Measurements from ENCODE around the gene FBXO11.

Gene FBXO11

GRCh38 chr2:47783486-47784351, 122.6 kb downstream of the FBXO11 start:
- Histone ChIP-seq H3K36me3 (ENCODE audit: control insufficient read depth in 2 of 2, insufficient read depth in 2 of 2, low read length in 2 of 2) (no peaks in the 10 kb centered on the region), H3K27ac (ENCODE audit: low read length) (peak overlapping the region; percentile 76), H3K4me3 (ENCODE audit: low read length in 2 of 2) (peak overlapping the region; percentile 79 to 87), H3K9me3 (ENCODE audit: control insufficient read depth in 2 of 2, low read length in 2 of 2) (no peaks in the 10 kb centered on the region), H3K27me3 (ENCODE audit: control insufficient read depth in 1 of 2, insufficient read depth in 2 of 2, low read length in 2 of 2) (no peaks in the 10 kb centered on the region), H3K4me1 (ENCODE audit: control insufficient read depth, insufficient read depth, low read length) (peaks cover 9% of the 10 kb centered on the region), H3K9ac (ENCODE audit: low read length in 2 of 2) (peak overlapping the region in 1 of 2 donors; percentile 88)

DNA sequence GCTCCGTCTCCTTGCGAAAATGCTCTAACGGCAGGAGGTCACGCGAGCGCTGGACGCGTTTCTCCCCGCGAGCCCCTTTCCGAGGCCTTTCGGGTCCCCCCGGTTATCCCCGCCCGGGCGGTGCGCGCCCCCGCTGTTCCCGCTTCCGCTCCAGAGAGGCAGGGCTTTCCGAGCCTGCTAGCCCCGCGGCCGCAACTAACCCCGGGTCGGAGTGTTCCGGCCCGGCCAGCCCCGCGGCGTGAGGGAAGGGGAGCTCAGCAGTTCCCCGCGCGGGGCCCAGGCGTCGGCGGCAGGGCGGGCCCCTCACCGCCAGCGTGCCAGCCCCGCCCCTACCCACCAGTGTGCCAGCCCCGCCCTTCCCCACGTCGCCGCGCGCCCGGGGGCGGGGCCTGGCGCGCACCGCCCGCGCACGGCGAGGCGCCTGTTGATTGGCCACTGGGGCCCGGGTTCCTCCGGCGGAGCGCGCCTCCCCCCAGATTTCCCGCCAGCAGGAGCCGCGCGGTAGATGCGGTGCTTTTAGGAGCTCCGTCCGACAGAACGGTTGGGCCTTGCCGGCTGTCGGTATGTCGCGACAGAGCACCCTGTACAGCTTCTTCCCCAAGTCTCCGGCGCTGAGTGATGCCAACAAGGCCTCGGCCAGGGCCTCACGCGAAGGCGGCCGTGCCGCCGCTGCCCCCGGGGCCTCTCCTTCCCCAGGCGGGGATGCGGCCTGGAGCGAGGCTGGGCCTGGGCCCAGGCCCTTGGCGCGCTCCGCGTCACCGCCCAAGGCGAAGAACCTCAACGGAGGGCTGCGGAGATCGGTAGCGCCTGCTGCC, 123.4 kb downstream of the FBXO11 start, which contains the start of gene MSH6:
MSH6 (plus strand) TSS at position 475 of the 815 bp plus-strand sequence; CDS start at position 564, 89 bp downstream.
- Histone ChIP-seq H3K36me3 (ENCODE audit: control insufficient read depth in 2 of 2, insufficient read depth in 2 of 2, low read length in 2 of 2) (no peaks in the 10 kb centered on the region), H3K4me3 (ENCODE audit: low read length in 2 of 2) (peak within 1 kb of the TSS; percentile 79 to 87), H3K4me1 (ENCODE audit: control insufficient read depth, insufficient read depth, low read length) (peaks cover 9% of the 10 kb centered on the region), H3K9me3 (ENCODE audit: control insufficient read depth in 2 of 2, low read length in 2 of 2) (no peaks in the 10 kb centered on the region), H3K27me3 (ENCODE audit: control insufficient read depth in 1 of 2, insufficient read depth in 2 of 2, low read length in 2 of 2) (no peaks in the 10 kb centered on the region), H3K9ac (ENCODE audit: low read length in 2 of 2) (peak within 1 kb of the TSS; percentile 76 to 88), H3K27ac (ENCODE audit: low read length) (peak within 1 kb of the TSS; percentile 76)

DNA sequence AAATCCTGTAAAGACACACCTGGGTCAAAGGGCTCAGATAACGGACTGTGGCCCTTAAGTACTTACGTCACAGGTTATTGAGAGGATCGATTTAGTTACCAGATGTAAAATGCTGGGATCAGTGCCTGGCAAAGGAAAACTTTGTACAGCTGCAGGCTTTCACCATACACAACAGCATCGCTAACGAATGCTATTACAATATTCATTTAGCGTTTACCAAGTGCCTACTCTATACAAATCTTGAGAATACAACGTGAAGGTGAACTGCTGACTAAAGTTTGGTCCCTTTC, 124.0 kb downstream of the FBXO11 start:
- Histone ChIP-seq H3K27me3 (ENCODE audit: control insufficient read depth in 1 of 2, insufficient read depth in 2 of 2, low read length in 2 of 2) (no peaks in the 10 kb centered on the region), H3K27ac (ENCODE audit: low read length) (peak overlapping the region; percentile 62), H3K9me3 (ENCODE audit: control insufficient read depth in 2 of 2, low read length in 2 of 2) (no peaks in the 10 kb centered on the region), H3K4me1 (ENCODE audit: control insufficient read depth, insufficient read depth, low read length) (peaks cover 9% of the 10 kb centered on the region), H3K9ac (ENCODE audit: low read length in 2 of 2) (peak overlapping the region; percentile 51 to 69), H3K4me3 (ENCODE audit: low read length in 2 of 2) (peak overlapping the region; percentile 63 to 87), H3K36me3 (ENCODE audit: control insufficient read depth in 2 of 2, insufficient read depth in 2 of 2, low read length in 2 of 2) (no peaks in the 10 kb centered on the region)

GRCh38 chr2:47779426-47779790, 126.9 kb downstream of the FBXO11 start:
- Histone ChIP-seq H3K27me3 (ENCODE audit: control insufficient read depth in 1 of 2, insufficient read depth in 2 of 2, low read length in 2 of 2) (no peaks in the 10 kb centered on the region), H3K9ac (ENCODE audit: low read length in 2 of 2) (no peak overlapping the region), H3K36me3 (ENCODE audit: control insufficient read depth in 2 of 2, insufficient read depth in 2 of 2, low read length in 2 of 2) (no peaks in the 10 kb centered on the region), H3K4me3 (ENCODE audit: low read length in 2 of 2) (no peak overlapping the region), H3K4me1 (ENCODE audit: control insufficient read depth, insufficient read depth, low read length) (peaks cover 3% of the 10 kb centered on the region), H3K9me3 (ENCODE audit: control insufficient read depth in 2 of 2, low read length in 2 of 2) (no peaks in the 10 kb centered on the region), H3K27ac (ENCODE audit: low read length) (no peak overlapping the region)

DNA sequence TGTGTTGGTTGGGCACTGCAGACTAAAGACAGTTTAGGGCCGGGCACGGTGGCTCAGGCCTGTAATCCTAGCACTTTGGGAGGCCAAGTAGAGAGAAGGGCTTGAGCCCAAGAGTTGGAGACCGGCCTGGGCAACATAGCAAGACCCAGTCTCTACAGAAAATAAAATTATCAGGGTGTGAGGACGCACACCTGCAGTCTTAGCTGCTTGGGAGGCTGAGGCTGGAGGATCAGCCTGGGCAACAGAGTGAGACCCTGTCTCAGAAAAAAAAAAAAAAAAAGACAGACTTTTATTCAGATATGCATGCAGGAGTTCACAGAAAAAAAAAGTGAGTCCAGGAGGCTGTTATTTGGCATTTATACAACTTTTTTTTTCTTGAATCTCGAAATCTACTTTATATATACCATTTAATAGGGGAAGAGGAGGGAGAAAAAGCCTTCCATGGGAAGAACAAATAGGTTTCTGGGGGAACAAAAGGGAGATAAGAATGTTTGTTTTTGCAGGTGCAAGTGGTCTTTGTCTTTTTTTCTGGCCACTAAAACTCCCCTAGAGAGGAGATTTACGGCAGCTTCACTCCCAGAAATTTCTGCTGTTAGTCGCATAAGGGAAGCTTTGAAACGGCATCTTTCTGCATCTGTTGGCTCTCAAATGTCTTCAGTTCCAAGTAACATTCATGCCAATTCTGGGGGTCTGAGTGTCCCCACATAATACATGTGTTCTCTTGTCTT, 127.4 kb downstream of the FBXO11 start:
- no peaks in the 10 kb centered on the region for H3K4me1 ChIP-seq (ENCODE audit: control insufficient read depth, insufficient read depth, low read length)
- H3K9ac ChIP-seq (ENCODE audit: low read length in 2 of 2): no peak overlapping the region
- H3K36me3 ChIP-seq (ENCODE audit: control insufficient read depth in 2 of 2, insufficient read depth in 2 of 2, low read length in 2 of 2): no peaks in the 10 kb centered on the region
- no peak overlapping the region for H3K27ac ChIP-seq (ENCODE audit: low read length)
- no peaks in the 10 kb centered on the region for H3K27me3 ChIP-seq (ENCODE audit: control insufficient read depth in 1 of 2, insufficient read depth in 2 of 2, low read length in 2 of 2)
- H3K9me3 ChIP-seq (ENCODE audit: control insufficient read depth in 2 of 2, low read length in 2 of 2): no peaks in the 10 kb centered on the region
- H3K4me3 ChIP-seq (ENCODE audit: low read length in 2 of 2): no peak overlapping the region

DNA sequence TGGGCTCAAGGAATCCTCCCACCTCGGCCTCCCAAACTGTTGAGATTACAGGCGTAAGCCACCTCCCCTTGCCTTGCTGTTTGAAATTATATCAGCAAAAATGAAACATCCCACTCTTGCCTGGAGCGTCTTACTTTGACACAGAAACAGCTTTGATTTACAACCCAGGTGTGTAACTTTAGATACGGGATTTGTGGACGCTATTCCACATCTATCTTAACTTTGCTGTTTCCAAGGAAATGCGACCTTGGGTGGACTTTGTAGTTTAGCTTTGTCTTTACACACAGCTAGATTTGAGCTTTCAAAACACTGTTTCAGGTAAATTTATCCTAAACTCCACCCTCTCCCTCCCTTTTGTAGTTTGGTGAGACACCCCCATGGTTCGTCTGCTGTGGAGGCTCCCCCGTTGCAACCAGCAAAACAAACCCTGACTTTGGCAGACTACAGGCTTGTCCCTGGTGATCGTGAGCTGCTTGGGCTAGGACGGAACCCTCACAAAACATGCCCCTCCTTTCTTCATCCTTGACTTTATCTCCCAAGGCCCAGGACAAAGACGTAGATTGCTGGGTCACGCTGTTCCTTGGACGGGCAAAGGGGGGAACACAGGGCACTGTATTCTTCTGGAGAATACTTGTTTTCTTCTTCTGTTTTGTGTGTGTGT, 128.9 kb downstream of the FBXO11 start:
- no peak overlapping the region for H3K27ac ChIP-seq (ENCODE audit: low read length)
- H3K4me1 ChIP-seq (ENCODE audit: control insufficient read depth, insufficient read depth, low read length): no peaks in the 10 kb centered on the region
- no peaks in the 10 kb centered on the region for H3K36me3 ChIP-seq (ENCODE audit: control insufficient read depth in 2 of 2, insufficient read depth in 2 of 2, low read length in 2 of 2)
- H3K9ac ChIP-seq (ENCODE audit: low read length in 2 of 2): no peak overlapping the region
- H3K4me3 ChIP-seq (ENCODE audit: low read length in 2 of 2): no peak overlapping the region
- no peaks in the 10 kb centered on the region for H3K9me3 ChIP-seq (ENCODE audit: control insufficient read depth in 2 of 2, low read length in 2 of 2)
- no peaks in the 10 kb centered on the region for H3K27me3 ChIP-seq (ENCODE audit: control insufficient read depth in 1 of 2, insufficient read depth in 2 of 2, low read length in 2 of 2)

DNA sequence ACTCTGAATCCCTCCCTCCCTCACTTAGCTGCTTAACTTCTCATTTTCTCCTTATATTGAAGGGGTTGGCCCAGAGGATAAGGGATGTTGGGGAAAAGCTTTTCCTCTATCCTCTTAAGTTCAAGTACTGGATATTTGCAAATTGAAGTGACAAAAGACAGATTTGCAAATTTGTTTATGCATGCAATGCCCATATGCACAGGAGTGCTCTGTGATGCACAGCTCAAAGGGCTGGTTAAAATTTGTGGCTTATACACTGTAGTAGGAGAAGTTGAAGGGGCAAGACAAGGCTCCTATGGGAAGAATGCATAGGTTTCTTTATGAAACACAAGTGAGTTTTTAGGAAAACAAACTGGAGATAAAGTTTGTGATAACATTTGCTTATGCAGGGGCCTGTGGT, 131.7 kb downstream of the FBXO11 start:
- Histone ChIP-seq H3K9me3 (ENCODE audit: control insufficient read depth in 2 of 2, low read length in 2 of 2) (no peaks in the 10 kb centered on the region), H3K4me1 (ENCODE audit: control insufficient read depth, insufficient read depth, low read length) (no peaks in the 10 kb centered on the region), H3K9ac (ENCODE audit: low read length in 2 of 2) (no peak overlapping the region), H3K27me3 (ENCODE audit: control insufficient read depth in 1 of 2, insufficient read depth in 2 of 2, low read length in 2 of 2) (no peaks in the 10 kb centered on the region), H3K36me3 (ENCODE audit: control insufficient read depth in 2 of 2, insufficient read depth in 2 of 2, low read length in 2 of 2) (no peaks in the 10 kb centered on the region), H3K27ac (ENCODE audit: low read length) (no peak overlapping the region), H3K4me3 (ENCODE audit: low read length in 2 of 2) (no peak overlapping the region)

GRCh38 chr2:47772343-47772742, 134.0 kb downstream of the FBXO11 start:
- H3K27me3 ChIP-seq (ENCODE audit: control insufficient read depth in 1 of 2, insufficient read depth in 2 of 2, low read length in 2 of 2): peaks cover 0 to 4% of the 10 kb centered on the region in 2 donors
- H3K4me3 ChIP-seq (ENCODE audit: low read length in 2 of 2): no peak overlapping the region
- peaks cover 6% of the 10 kb centered on the region for H3K4me1 ChIP-seq (ENCODE audit: control insufficient read depth, insufficient read depth, low read length)
- no peak overlapping the region for H3K27ac ChIP-seq (ENCODE audit: low read length)
- H3K9ac ChIP-seq (ENCODE audit: low read length in 2 of 2): no peak overlapping the region
- H3K9me3 ChIP-seq (ENCODE audit: control insufficient read depth in 2 of 2, low read length in 2 of 2): no peaks in the 10 kb centered on the region
- no peaks in the 10 kb centered on the region for H3K36me3 ChIP-seq (ENCODE audit: control insufficient read depth in 2 of 2, insufficient read depth in 2 of 2, low read length in 2 of 2)

GRCh38 chr2:47771211-47771610, 135.1 kb downstream of the FBXO11 start:
- no peak overlapping the region for H3K9ac ChIP-seq (ENCODE audit: low read length in 2 of 2)
- H3K4me1 ChIP-seq (ENCODE audit: control insufficient read depth, insufficient read depth, low read length): peaks cover 6% of the 10 kb centered on the region
- H3K4me3 ChIP-seq (ENCODE audit: low read length in 2 of 2): no peak overlapping the region
- H3K27ac ChIP-seq (ENCODE audit: low read length): no peak overlapping the region
- H3K36me3 ChIP-seq (ENCODE audit: control insufficient read depth in 2 of 2, insufficient read depth in 2 of 2, low read length in 2 of 2): no peaks in the 10 kb centered on the region
- no peaks in the 10 kb centered on the region for H3K9me3 ChIP-seq (ENCODE audit: control insufficient read depth in 2 of 2, low read length in 2 of 2)
- H3K27me3 ChIP-seq (ENCODE audit: control insufficient read depth in 1 of 2, insufficient read depth in 2 of 2, low read length in 2 of 2): peaks cover 0 to 4% of the 10 kb centered on the region in 2 donors

GRCh38 chr2:47769318-47769717, 137.0 kb downstream of the FBXO11 start:
- H3K9me3 ChIP-seq (ENCODE audit: control insufficient read depth in 2 of 2, low read length in 2 of 2): no peaks in the 10 kb centered on the region
- H3K27me3 ChIP-seq (ENCODE audit: control insufficient read depth in 1 of 2, insufficient read depth in 2 of 2, low read length in 2 of 2): peaks cover 0 to 4% of the 10 kb centered on the region in 2 donors
- H3K27ac ChIP-seq (ENCODE audit: low read length): no peak overlapping the region
- no peak overlapping the region for H3K9ac ChIP-seq (ENCODE audit: low read length in 2 of 2)
- peaks cover 6% of the 10 kb centered on the region for H3K4me1 ChIP-seq (ENCODE audit: control insufficient read depth, insufficient read depth, low read length)
- H3K36me3 ChIP-seq (ENCODE audit: control insufficient read depth in 2 of 2, insufficient read depth in 2 of 2, low read length in 2 of 2): no peaks in the 10 kb centered on the region
- H3K4me3 ChIP-seq (ENCODE audit: low read length in 2 of 2): no peak overlapping the region
